ENCODE measurements around the gene HTR3D. TPM values are rescaled to one million over a fixed set of nuclear protein-coding genes. Genes with fewer than 3 reads are reported as not detected.
"Not testable (repeated sequence)": the region's sequence is repeated elsewhere in the genome, so short reads cannot be mapped to it uniquely, and the experiment has no call there.

Gene HTR3D
- total RNA-seq, 4 donors from 2014 or later = not detected

DNA sequence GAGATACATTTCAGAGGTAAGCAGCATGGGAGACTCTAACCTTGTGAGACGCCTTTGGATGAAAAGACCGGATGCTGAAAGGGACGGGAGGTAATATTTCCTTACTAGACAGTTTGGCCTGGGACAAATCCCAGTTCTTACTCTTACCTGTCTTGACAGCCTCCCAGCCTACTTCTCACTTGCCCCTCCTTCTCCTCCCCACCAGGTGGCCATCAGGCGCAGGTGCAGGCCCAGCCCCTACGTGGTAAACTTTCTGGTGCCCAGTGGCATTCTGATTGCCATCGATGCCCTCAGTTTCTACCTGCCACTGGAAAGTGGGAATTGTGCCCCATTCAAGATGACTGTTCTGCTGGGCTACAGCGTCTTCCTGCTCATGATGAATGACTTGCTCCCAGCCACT lies 6.3 kb downstream of the HTR3D start:
- no peaks in the 10 kb centered on the region for H3K27me3 ChIP-seq
- H3K4me1 ChIP-seq = peaks cover 0 to 8% (median 0%) of the 10 kb centered on the region in 3 donors
- ATAC-seq = no peak
- TF ChIP-seq, protein P1, sequence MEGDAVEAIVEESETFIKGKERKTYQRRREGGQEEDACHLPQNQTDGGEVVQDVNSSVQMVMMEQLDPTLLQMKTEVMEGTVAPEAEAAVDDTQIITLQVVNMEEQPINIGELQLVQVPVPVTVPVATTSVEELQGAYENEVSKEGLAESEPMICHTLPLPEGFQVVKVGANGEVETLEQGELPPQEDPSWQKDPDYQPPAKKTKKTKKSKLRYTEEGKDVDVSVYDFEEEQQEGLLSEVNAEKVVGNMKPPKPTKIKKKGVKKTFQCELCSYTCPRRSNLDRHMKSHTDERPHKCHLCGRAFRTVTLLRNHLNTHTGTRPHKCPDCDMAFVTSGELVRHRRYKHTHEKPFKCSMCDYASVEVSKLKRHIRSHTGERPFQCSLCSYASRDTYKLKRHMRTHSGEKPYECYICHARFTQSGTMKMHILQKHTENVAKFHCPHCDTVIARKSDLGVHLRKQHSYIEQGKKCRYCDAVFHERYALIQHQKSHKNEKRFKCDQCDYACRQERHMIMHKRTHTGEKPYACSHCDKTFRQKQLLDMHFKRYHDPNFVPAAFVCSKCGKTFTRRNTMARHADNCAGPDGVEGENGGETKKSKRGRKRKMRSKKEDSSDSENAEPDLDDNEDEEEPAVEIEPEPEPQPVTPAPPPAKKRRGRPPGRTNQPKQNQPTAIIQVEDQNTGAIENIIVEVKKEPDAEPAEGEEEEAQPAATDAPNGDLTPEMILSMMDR (IDR thresholded peaks at IDR 0.05) = no peak
- no peak overlapping the region for H3K4me3 ChIP-seq
- WGBS, 2 donors (ENCODE audit: low coverage in 1 of 2) = 64 to 72% methylated on average over 6 to 7 of the region's 7 CpGs
- H3K36me3 ChIP-seq = no peaks in the 10 kb centered on the region
- H3K9me3 ChIP-seq = no peaks in the 10 kb centered on the region
- no peak overlapping the region for H3K27ac ChIP-seq

DNA sequence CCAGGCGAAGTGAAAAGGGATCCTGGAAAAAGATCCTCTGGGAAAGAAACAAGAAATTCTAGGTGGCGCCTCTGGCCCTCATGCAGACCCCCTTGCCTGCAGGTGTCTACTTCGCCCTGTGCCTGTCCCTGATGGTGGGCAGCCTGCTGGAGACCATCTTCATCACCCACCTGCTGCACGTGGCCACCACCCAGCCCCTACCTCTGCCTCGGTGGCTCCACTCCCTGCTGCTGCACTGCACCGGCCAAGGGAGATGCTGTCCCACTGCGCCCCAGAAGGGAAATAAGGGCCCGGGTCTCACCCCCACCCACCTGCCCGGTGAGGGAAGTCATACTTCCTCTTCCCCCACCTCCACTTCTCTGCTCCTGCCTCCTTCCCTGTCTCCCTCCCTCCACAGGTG lies 6.8 kb downstream of the HTR3D start:
- H3K27ac ChIP-seq, H3K36me3 ChIP-seq, ATAC-seq, H3K4me3 ChIP-seq, H3K9me3 ChIP-seq, H3K27me3 ChIP-seq, H3K4me1 ChIP-seq: not testable (repeated sequence)
- WGBS, 2 donors (ENCODE audit: low coverage in 1 of 2) = 64 to 82% methylated on average over 2 to 4 of the region's 9 CpGs

DNA sequence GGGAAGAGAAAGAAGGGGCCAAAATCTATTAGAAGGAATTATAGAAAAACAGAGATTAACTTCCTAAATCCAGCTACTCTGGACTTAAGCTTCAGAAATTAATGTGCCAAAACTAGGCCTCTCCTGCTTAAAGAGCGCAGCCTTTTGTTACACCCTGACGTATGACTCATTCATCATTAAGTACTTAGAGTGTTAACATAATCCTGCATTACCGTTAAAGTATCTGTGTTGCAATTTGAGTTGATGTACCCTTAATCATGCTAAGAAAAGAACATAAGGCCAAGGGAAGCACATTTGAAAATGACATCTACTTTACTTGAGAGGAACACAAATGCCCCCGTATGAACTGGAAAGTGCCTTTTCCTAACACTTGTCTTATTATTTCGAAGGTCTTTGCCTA lies 7.9 kb downstream of the HTR3D start:
- Histone ChIP-seq H3K4me3 (no peak overlapping the region), H3K4me1 (peaks cover 0 to 8% (median 0%) of the 10 kb centered on the region in 3 donors), H3K27ac (peak overlapping the region in 3 of 4 donors; percentile 4 to 69 (median 50)), H3K9me3 (no peaks in the 10 kb centered on the region), H3K27me3 (no peaks in the 10 kb centered on the region), H3K36me3 (no peaks in the 10 kb centered on the region)
- ATAC-seq = peak; percentile 85
- no peak for TF ChIP-seq POLR2A (IDR thresholded peaks at IDR 0.05)
- TF ChIP-seq POLR2AphosphoS5 (IDR thresholded peaks at IDR 0.05) = peak; percentile 99
- TF ChIP-seq EP300 (IDR thresholded peaks at IDR 0.05) = no peak
- TF ChIP-seq, protein P1 (IDR thresholded peaks at IDR 0.05) = no peak
- WGBS, 2 donors (ENCODE audit: low coverage in 1 of 2) = 43 to 44% methylated on average over 5 of the region's 5 CpGs

DNA sequence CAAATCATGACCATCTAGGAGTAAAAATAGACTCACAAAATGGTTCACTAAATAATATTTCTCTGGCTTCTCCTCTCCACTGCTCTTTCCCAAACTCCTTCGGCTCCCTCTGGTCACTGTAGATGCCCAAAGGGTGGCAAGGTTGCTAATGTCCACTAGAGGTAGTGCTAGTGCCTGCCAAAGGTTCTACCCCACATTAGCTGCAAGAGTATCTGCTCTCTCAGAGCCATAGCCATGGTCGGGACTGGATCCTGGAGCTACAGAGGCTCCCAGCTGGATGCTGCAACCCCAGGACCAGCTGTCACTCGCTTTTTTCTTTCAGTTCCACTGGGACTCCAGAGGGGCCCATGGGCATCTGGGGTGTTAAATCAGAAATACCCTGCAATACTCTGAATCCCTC lies 8.5 kb downstream of the HTR3D start:
- H3K27ac ChIP-seq = peak overlapping the region in 3 of 4 donors; percentile 4 to 69 (median 50)
- no peak for ATAC-seq
- no peak overlapping the region for H3K4me3 ChIP-seq
- TF ChIP-seq, protein P1 (IDR thresholded peaks at IDR 0.05) = no peak
- no peak for TF ChIP-seq POLR2AphosphoS5 (IDR thresholded peaks at IDR 0.05)
- TF ChIP-seq EP300 (IDR thresholded peaks at IDR 0.05) = no peak
- TF ChIP-seq POLR2A (IDR thresholded peaks at IDR 0.05) = no peak
- no peaks in the 10 kb centered on the region for H3K27me3 ChIP-seq
- H3K9me3 ChIP-seq = no peaks in the 10 kb centered on the region
- peaks cover 0 to 8% (median 0%) of the 10 kb centered on the region in 3 donors for H3K4me1 ChIP-seq
- WGBS, 2 donors (ENCODE audit: low coverage in 1 of 2) = 51 to 60% methylated on average over 3 of the region's 3 CpGs
- no peaks in the 10 kb centered on the region for H3K36me3 ChIP-seq

DNA sequence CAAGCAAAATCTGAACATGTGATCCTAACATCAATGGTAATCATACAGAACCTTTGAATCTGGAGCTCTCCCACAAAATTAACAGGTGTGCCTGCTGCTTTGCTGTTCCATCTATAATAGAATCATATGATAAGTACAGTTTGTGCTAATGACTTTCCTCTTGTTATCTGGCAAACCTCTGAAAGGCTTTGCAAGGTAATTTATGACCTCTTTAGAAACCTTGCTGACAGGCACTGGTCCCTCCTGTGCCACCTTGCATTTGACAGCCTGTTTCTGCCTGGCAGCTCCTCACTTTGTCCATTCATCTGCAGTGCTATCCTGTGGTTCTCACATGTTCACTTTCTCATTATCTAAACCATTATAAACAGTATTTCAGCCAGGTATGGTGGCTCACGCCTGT lies 11.1 kb downstream of the HTR3D start:
- TF ChIP-seq POLR2A (IDR thresholded peaks at IDR 0.05) (no peak), EP300 (IDR thresholded peaks at IDR 0.05) (no peak), POLR2AphosphoS5 (IDR thresholded peaks at IDR 0.05) (no peak)
- TF ChIP-seq, protein P1 (IDR thresholded peaks at IDR 0.05) = no peak
- 60 to 100% methylated on average over 1 of the region's 1 CpG for WGBS, 2 donors (ENCODE audit: low coverage in 1 of 2)

More for the DNA sequence above, 11.1 kb downstream of the HTR3D start:
- no peaks in the 10 kb centered on the region for H3K36me3 ChIP-seq
- no peaks in the 10 kb centered on the region for H3K9me3 ChIP-seq
- no peak for ATAC-seq
- H3K27ac ChIP-seq = no peak overlapping the region
- no peaks in the 10 kb centered on the region for H3K27me3 ChIP-seq
- H3K4me3 ChIP-seq = no peak overlapping the region
- peaks cover 0 to 8% (median 0%) of the 10 kb centered on the region in 3 donors for H3K4me1 ChIP-seq
